ENCODE data around the gene COL25A1. TPM values are rescaled to one million over a fixed set of nuclear protein-coding genes. Genes with fewer than 3 reads are reported as not detected.

Gene COL25A1
- total RNA-seq, 1 experiment from 2014 or later = not detected

- Histone ChIP-seq H3K9me3 (ENCODE audit: control insufficient read depth in 1 of 2, insufficient read depth in 1 of 2, low read depth in 1 of 2, low read length in 2 of 2) (no peaks in the 10 kb centered on the region), H4K20me1 (ENCODE audit: insufficient read depth) (no peaks in the 10 kb centered on the region), H3K9me2 (ENCODE audit: insufficient read depth) (no peaks in the 10 kb centered on the region), H3K4me1 (ENCODE audit: control insufficient read depth in 1 of 2, insufficient read depth in 2 of 2, low read length in 2 of 2) (no peaks in the 10 kb centered on the region), H3K27ac (ENCODE audit: low read depth, low read length) (no peak overlapping the region), H3K4me3 (replicated peaks in 1 of 2; ENCODE audit: low read depth in 1 of 2, low read length in 2 of 2) (no peak overlapping the region), H3K27me3 (ENCODE audit: insufficient read depth, low read length) (peaks cover 64% of the 10 kb centered on the region), H3K79me2 (ENCODE audit: insufficient read depth, low read length) (no peaks in the 10 kb centered on the region), H2AFZ (ENCODE audit: low read depth, low read length, poor library complexity, severe bottlenecking) (no peak overlapping the region), H3K36me3 (ENCODE audit: control insufficient read depth in 1 of 2, insufficient read depth in 2 of 2, low read length in 2 of 2) (no peaks in the 10 kb centered on the region), H3K9ac (ENCODE audit: low read length) (no peak overlapping the region), H3K4me2 (ENCODE audit: low read length) (no peak overlapping the region)
- POLR2A ChIA-PET = no interaction called here
- RAD21 ChIA-PET (ENCODE audit: low non-redundant PET in 1 of 2, low total read pairs in 2 of 2, uncharacterized antibody in 2 of 2, unreplicated experiment in 2 of 2) = no interaction called here
- DNase-seq (ENCODE audit: low read depth, low spot score) (no peak), ATAC-seq (no peak)
- no TSS peak for BruUV-seq (replicated peaks)
- TF ChIP-seq SIN3A (IDR thresholded peaks at IDR 0.05; ENCODE audit: low read depth) (no peak), FOSL1 (IDR thresholded peaks at IDR 0.05; ENCODE audit: low read depth) (no peak), MAX (IDR thresholded peaks at IDR 0.05) (no peak), JUND (IDR thresholded peaks at IDR 0.05) (no peak), SRF (IDR thresholded peaks at IDR 0.05; ENCODE audit: low read depth) (no peak), TCF7L2 (IDR thresholded peaks at IDR 0.05; ENCODE audit: borderline replicate concordance, extremely low read depth, insufficient read depth, insufficient read length) (no peak), ZBTB33 (IDR thresholded peaks at IDR 0.05; ENCODE audit: extremely low read depth, insufficient replicate concordance, low read length) (no peak), ELF1 (IDR thresholded peaks at IDR 0.05; ENCODE audit: borderline replicate concordance, low read depth) (no peak), ZFX (IDR thresholded peaks at IDR 0.05) (no peak), CEBPB (IDR thresholded peaks at IDR 0.05; ENCODE audit: low read depth) (no peak), EGR1 (IDR thresholded peaks at IDR 0.05; ENCODE audit: low read depth) (no peak), EZH2phosphoT487 (IDR thresholded peaks at IDR 0.05; ENCODE audit: borderline replicate concordance) (no peak), REST (IDR thresholded peaks at IDR 0.05; ENCODE audit: low read depth) (no peak), CBX3 (IDR thresholded peaks at IDR 0.05; ENCODE audit: low read depth) (no peak), RAD21 (IDR thresholded peaks at IDR 0.05; ENCODE audit: low read depth) (no peak), CTCF (IDR thresholded peaks at IDR 0.05 in 2 of 3, conservative IDR thresholded peaks at IDR 0.05 in 1 of 3; ENCODE audit: borderline replicate concordance in 1 of 3, insufficient read depth in 1 of 3, low read depth in 2 of 3, low read length in 2 of 3) (no peak)
- CTCF ChIA-PET = no interaction called here
- intact Hi-C loops (cut with micrococcal nuclease) = no loop called here
Observed at GRCh38 chr4:109118635-109119034, 183.8 kb downstream of the COL25A1 start.
